22Rv1 (cell line): ENCODE measurements around the gene NAALADL1.

Source experiments
- ZFX ChIP-seq: fragments of 450-650 bp; IDR thresholded peaks from 2 replicates; pipeline ENCODE4 v1.6.1; 2017; ENCODE audit warnings: antibody characterized with exemption, borderline replicate concordance
- TF ChIP-seq, protein P1 (sequence below): fragments of 450-650 bp; IDR thresholded peaks from 2 replicates; pipeline ENCODE4 v1.5.1; 2017; ENCODE audit warnings: mild to moderate bottlenecking

DNA sequence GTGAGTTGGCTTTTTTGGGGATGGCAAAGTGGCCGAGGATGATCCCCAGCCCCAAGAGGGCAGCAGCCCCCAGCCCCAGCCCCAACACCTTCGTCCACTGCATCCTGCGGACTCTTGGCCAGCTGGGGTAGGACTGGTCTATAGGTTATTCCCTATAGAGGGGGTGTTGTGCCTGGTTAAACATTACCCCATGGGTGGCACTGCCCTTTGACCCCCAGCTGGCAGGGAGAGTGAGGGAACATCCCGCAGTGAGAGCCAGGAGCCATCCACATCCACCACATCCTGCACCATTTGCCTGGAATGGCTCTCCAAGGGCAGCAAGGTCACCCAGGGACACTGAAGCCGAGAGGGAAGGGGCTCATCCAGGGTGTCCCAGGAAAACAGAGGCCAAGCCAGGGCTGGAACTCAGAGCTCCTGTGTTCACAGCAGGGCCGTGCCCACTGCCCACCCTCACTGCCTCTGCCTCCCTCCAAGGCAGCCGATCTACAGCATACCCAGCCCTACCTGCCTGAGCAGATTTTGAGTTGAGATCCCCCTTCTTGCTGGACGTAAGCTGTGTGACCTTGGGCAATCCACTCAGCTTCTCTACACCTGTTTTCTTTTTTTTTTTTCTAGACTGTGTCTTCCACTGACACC is at the start of gene NAALADL1:
- TF ChIP-seq, protein P1, sequence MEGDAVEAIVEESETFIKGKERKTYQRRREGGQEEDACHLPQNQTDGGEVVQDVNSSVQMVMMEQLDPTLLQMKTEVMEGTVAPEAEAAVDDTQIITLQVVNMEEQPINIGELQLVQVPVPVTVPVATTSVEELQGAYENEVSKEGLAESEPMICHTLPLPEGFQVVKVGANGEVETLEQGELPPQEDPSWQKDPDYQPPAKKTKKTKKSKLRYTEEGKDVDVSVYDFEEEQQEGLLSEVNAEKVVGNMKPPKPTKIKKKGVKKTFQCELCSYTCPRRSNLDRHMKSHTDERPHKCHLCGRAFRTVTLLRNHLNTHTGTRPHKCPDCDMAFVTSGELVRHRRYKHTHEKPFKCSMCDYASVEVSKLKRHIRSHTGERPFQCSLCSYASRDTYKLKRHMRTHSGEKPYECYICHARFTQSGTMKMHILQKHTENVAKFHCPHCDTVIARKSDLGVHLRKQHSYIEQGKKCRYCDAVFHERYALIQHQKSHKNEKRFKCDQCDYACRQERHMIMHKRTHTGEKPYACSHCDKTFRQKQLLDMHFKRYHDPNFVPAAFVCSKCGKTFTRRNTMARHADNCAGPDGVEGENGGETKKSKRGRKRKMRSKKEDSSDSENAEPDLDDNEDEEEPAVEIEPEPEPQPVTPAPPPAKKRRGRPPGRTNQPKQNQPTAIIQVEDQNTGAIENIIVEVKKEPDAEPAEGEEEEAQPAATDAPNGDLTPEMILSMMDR = no peak
- no peak for TF ChIP-seq ZFX
